ENCODE results near the gene CDH23. TPM values are rescaled to one million over a fixed set of nuclear protein-coding genes. Genes with fewer than 3 reads are reported as not detected.
A peak's percentile ranks its signal among the peaks of the same experiment; 100 is the strongest.

The CDH23 gene
- total and polyA plus RNA-seq, 12 donors = 1.7 to 20.2 (median 7.8) TPM

DNA sequence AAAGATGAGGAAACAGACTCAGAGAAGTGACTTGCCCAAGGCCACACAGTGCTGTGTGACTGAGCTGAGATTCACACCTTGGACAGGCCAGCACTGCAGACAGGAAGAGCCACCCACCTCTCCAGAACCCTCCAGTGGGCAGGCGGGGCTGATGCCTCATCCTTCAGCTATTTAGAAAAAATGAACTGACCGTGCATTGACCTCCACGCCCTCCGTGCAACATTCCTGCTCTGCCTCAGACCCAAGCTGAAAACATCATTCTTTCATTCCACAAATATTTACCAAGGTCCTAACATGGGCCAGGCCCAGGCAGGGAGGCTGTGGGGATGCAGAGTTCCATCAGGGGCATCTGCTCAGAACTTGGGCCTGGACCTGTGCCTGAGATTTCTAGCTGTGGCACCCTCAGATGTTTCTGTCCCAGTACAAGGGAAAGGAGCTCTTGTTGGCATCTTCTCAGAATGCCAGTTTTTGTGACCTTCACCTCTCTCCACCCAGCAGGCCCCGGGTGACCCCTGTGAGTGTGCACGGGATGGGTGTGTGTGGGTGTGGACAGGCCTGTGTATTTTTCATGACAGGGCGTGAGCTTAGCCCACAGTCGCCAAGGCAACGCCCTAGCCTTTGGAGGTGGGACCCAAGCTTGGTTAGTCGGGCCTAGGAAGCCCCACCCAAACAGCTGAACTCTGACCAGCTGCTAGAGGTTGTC is 370.1 kb downstream of the CDH23 start:
- intact Hi-C loops (cut with DNase I) = no loop called here
- no peak overlapping the region for H3K4me3 ChIP-seq
- 49 to 65% (median 54%) methylated on average over 4 to 10 of the region's 10 CpGs for WGBS, 4 donors
- H3K4me1 ChIP-seq (replicated peaks in 1 of 2) = peaks cover 25 to 73% of the 10 kb centered on the region in 2 donors
- H3K9me3 ChIP-seq (replicated peaks in 1 of 3) = no peaks in the 10 kb centered on the region
- H3K36me3 ChIP-seq (replicated peaks in 1 of 2) = no peaks in the 10 kb centered on the region
- peak overlapping the region in 4 of 5 donors; percentile 49 to 90 (median 66) for H3K27ac ChIP-seq
- no peaks in the 10 kb centered on the region for H3K27me3 ChIP-seq
- no peak for TF ChIP-seq CTCF (IDR thresholded peaks at IDR 0.05)
- TF ChIP-seq POLR2A (IDR thresholded peaks at IDR 0.05) = no peak
- DNase-seq = peak in 5 of 7 donors; percentile 56 to 75 (median 62)

GRCh38 chr10:71767420-71768035 is 370.8 kb downstream of the CDH23 start:
- no peaks in the 10 kb centered on the region for H3K27me3 ChIP-seq
- peaks cover 30 to 76% of the 10 kb centered on the region in 2 donors for H3K4me1 ChIP-seq (replicated peaks in 1 of 2)
- no peak overlapping the region for H3K4me3 ChIP-seq
- H3K27ac ChIP-seq = peak overlapping the region in 4 of 5 donors; percentile 49 to 90 (median 66)
- 48 to 76% (median 56%) methylated on average over 4 to 10 of the region's 10 CpGs for WGBS, 4 donors
- DNase-seq = peak in 6 of 7 donors; percentile 45 to 79 (median 58)
- TF ChIP-seq POLR2A (IDR thresholded peaks at IDR 0.05) (no peak), CTCF (IDR thresholded peaks at IDR 0.05) (no peak)
- H3K9me3 ChIP-seq (replicated peaks in 1 of 3) = no peaks in the 10 kb centered on the region
- intact Hi-C loops (cut with DNase I) = no loop called here
- no peaks in the 10 kb centered on the region for H3K36me3 ChIP-seq (replicated peaks in 1 of 2)

GRCh38 chr10:71769279-71769823 is 372.6 kb downstream of the CDH23 start:
- intact Hi-C loops (cut with DNase I) = no loop called here
- peak overlapping the region in 1 of 4 donors; percentile 21 for H3K4me3 ChIP-seq
- TF ChIP-seq CTCF (IDR thresholded peaks at IDR 0.05) (no peak), POLR2A (IDR thresholded peaks at IDR 0.05) (no peak)
- no peaks in the 10 kb centered on the region for H3K9me3 ChIP-seq (replicated peaks in 1 of 3)
- DNase-seq = no peak
- peak overlapping the region in 4 of 5 donors; percentile 49 to 90 (median 66) for H3K27ac ChIP-seq
- H3K27me3 ChIP-seq = no peaks in the 10 kb centered on the region
- WGBS, 4 donors = 39 to 54% (median 44%) methylated on average over 5 of the region's 5 CpGs
- peaks cover 31 to 77% of the 10 kb centered on the region in 2 donors for H3K4me1 ChIP-seq (replicated peaks in 1 of 2)
- no peaks in the 10 kb centered on the region for H3K36me3 ChIP-seq (replicated peaks in 1 of 2)

DNA sequence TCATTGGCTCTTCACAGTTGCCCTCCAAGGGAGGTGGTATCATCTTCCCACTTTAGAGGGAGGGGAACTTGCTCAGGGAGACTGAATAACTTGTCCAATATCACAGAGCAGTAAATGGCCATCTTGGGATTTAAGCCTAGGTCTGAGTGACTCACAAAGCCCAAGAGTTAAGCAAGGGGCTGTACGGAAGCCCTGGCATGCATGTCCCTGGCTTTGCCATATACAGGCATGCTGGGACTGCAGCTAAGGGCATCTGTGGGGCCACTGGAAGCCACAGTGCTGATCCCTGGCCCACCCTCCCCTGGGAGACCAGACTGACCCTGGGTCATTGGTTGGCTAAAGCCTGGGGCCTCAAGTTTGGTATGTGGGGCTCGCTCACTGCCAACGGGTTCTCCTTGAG is 373.5 kb downstream of the CDH23 start:
- Histone ChIP-seq H3K4me1 (replicated peaks in 1 of 2) (peaks cover 31 to 81% of the 10 kb centered on the region in 2 donors), H3K4me3 (no peak overlapping the region), H3K36me3 (replicated peaks in 1 of 2) (no peaks in the 10 kb centered on the region), H3K27me3 (no peaks in the 10 kb centered on the region), H3K27ac (peak overlapping the region in 4 of 5 donors; percentile 34 to 90 (median 72)), H3K9me3 (replicated peaks in 1 of 3) (no peaks in the 10 kb centered on the region)
- WGBS, 4 donors = 77 to 88% (median 84%) methylated on average over 2 to 3 of the region's 3 CpGs
- TF ChIP-seq POLR2A (IDR thresholded peaks at IDR 0.05) = no peak
- no peak for TF ChIP-seq CTCF (IDR thresholded peaks at IDR 0.05)
- intact Hi-C loops (cut with DNase I) = loop anchor here in 1 of 2 donors (5.0 kb wide), 1 partner anchor 38 kb away; no protein-coding TSS in a partner anchor
- DNase-seq = no peak

All from adrenal gland (tissue), 12 donors.